ENCODE results near the gene CLOCK. TPM values are rescaled to one million over a fixed set of nuclear protein-coding genes. Genes with fewer than 3 reads are reported as not detected.
A peak's percentile ranks its signal among the peaks of the same experiment; 100 is the strongest.

CLOCK gene
- total RNA-seq, 8 experiments from 2014 or later = 12.0 to 37.7 (median 17.5) TPM

DNA sequence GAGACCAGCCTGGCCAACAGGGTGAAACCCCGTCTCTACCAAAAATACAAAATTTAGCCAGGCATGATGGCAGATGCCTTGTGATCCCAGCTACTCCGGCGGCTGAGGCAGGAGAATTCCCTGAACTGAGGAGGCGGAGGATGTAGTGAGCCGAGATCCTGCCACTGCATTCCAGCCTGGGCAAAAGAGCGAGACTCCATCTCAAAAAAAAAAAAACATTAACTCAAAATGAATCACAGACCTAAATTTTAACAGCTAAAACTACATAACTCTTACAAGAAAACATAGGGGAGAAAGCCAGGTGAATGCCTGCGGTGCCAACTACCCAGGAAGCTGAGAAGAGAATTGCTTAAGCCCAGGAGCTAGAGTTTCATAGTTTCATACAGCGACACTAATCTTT is 96.1 kb downstream of the CLOCK start:
- Histone ChIP-seq H3K4me3 (no peak overlapping the region), H3K27ac (no peak overlapping the region), H3K4me1 (replicated peaks in 1 of 2) (no peaks in the 10 kb centered on the region)
- in situ Hi-C loops (cut with MboI; ENCODE audit: low pct_unique_long_range_greater_than_20kb in 2 of 9, low sequenced_read_pairs in 9 of 9, unreplicated experiment in 9 of 9) = no loop called here
- no peak for ATAC-seq (replicated peaks in 6 of 8)
- WGBS, 10 experiments = 78 to 100% (median 88%) methylated on average over 1 to 7 of the region's 8 CpGs; no CpG with 5 or more reads in 1 of the 10 experiments

DNA sequence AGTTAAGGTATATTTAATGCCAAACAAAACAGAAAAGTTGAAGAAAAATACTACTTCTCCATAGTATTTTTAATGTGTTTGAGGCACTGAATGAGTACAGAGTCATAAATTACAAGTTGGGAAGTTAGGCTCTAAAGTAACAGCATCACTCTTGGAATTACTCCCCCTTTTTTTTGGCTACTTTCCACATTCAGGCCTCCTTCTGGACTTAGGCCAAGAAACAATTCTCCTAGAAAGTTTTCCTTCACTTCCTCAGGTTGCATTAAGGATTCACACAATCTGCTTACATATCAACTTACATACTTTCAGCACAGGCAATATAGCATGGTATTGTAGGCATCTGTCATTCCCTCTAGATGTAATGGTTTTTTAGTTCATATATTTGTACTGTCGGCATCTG is 98.9 kb downstream of the CLOCK start:
- ATAC-seq (replicated peaks in 6 of 8) = no peak
- Histone ChIP-seq H3K4me1 (replicated peaks in 1 of 2) (no peaks in the 10 kb centered on the region), H3K27ac (no peak overlapping the region), H3K4me3 (no peak overlapping the region)
- 78 to 100% (median 100%) methylated on average over 1 of the region's 1 CpG; no CpG with 5 or more reads in 1 of the 10 experiments for WGBS, 10 experiments
- in situ Hi-C loops (cut with MboI; ENCODE audit: low pct_unique_long_range_greater_than_20kb in 2 of 9, low sequenced_read_pairs in 9 of 9, unreplicated experiment in 9 of 9) = loop anchor here in 1 of 9 experiments (25.0 kb wide), 1 partner anchor 289 kb away; no protein-coding TSS in a partner anchor

DNA sequence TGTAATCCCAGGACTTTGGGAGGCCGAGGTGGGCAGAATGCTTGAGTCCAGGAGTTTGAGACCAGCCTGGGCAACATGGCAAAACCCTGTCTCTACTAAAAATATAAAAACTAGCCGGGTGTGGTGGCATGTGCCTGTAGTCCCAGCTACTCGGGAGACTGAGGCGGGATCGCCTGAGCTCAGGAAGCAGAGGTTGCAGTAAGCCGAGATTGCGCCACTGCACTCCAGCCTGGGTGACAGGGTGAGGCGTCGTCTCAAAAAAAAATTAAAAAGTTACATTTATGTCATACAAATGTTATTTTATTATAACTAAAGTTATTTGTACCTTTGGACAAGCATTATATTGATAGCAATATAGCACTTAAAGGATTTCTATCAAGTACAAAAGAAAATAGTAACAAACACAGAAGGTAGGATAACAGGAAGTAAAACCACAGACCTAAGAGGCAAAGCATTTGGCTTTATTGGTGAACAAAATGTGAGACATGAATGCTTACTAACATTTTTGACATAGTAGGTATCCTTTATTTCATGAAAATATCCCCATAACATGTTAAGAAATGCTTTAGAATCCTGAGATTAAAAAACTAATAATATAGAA is 99.5 kb downstream of the CLOCK start:
- Histone ChIP-seq H3K4me3 (no peak overlapping the region), H3K27ac (no peak overlapping the region), H3K4me1 (replicated peaks in 1 of 2) (no peaks in the 10 kb centered on the region)
- ATAC-seq (replicated peaks in 6 of 8) = no peak
- 85 to 100% (median 96%) methylated on average over 4 to 9 of the region's 9 CpGs; no CpG with 5 or more reads in 1 of the 10 experiments for WGBS, 10 experiments
- in situ Hi-C loops (cut with MboI; ENCODE audit: low pct_unique_long_range_greater_than_20kb in 2 of 9, low sequenced_read_pairs in 9 of 9, unreplicated experiment in 9 of 9) = loop anchor here in 1 of 9 experiments (25.0 kb wide), 1 partner anchor 290 kb away; no protein-coding TSS in a partner anchor

DNA sequence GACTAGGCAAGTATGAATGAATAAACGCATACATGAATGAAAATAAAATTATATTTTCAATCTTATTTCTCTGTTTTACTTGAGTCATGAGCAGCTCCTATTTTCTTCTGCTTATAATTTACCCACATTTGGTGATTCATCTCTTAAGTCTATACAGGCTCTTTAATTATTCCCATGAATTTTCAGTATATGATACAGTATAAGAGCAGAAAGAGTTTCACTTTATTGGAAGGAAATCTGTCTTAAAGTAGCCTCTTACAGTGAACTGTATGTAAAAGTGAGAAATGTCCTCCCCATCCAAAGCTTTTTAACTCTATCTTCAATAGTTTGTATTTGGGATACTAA is 100.2 kb downstream of the CLOCK start:
- in situ Hi-C loops (cut with MboI; ENCODE audit: low pct_unique_long_range_greater_than_20kb in 2 of 9, low sequenced_read_pairs in 9 of 9, unreplicated experiment in 9 of 9) = loop anchor here in 1 of 9 experiments (25.0 kb wide), 1 partner anchor 291 kb away; no protein-coding TSS in a partner anchor
- no peak for ATAC-seq (replicated peaks in 6 of 8)
- no peaks in the 10 kb centered on the region for H3K4me1 ChIP-seq (replicated peaks in 1 of 2)
- no peak overlapping the region for H3K27ac ChIP-seq
- 43 to 100% (median 92%) methylated on average over 1 of the region's 1 CpG; no CpG with 5 or more reads in 1 of the 10 experiments for WGBS, 10 experiments
- no peak overlapping the region for H3K4me3 ChIP-seq

DNA sequence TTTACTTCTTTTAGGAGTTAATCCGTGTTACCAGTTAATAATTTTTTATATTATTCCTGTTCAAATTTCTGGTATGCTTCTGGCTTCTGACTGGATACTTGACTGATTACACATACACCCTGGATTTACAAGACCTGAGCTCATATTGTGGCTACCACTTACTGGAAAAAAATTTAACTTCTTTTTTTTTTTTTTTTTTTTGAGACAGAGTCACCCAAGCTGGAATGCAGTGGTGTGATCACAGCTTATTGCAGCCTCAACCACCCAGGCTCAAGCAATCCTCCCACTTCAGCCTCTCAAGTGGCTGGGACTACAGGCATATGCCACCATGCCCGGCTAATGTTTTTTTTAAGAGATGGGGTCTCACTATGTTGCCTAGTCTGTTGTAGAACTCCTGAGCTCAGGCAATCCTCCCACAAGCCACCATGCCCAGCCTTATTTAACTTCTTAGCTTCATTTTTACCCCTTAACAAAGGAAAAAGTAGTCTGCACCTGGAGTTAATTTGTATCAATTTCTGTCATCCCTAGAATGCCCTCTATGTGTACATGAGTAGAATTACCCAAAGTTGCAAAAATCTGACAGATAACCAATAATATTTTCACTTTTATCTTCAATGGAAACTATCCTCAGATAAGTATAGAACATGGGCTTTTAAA is 100.7 kb downstream of the CLOCK start:
- Histone ChIP-seq H3K27ac (no peak overlapping the region), H3K4me3 (no peak overlapping the region), H3K4me1 (replicated peaks in 1 of 2) (no peaks in the 10 kb centered on the region)
- no peak for ATAC-seq (replicated peaks in 6 of 8)
- WGBS, 10 experiments = 0 to 100% (median 85%) methylated on average over 1 to 2 of the region's 2 CpGs; no CpG with 5 or more reads in 2 of the 10 experiments
- in situ Hi-C loops (cut with MboI; ENCODE audit: low pct_unique_long_range_greater_than_20kb in 2 of 9, low sequenced_read_pairs in 9 of 9, unreplicated experiment in 9 of 9) = loop anchor here in 1 of 9 experiments (25.0 kb wide), 1 partner anchor 291 kb away; no protein-coding TSS in a partner anchor

DNA sequence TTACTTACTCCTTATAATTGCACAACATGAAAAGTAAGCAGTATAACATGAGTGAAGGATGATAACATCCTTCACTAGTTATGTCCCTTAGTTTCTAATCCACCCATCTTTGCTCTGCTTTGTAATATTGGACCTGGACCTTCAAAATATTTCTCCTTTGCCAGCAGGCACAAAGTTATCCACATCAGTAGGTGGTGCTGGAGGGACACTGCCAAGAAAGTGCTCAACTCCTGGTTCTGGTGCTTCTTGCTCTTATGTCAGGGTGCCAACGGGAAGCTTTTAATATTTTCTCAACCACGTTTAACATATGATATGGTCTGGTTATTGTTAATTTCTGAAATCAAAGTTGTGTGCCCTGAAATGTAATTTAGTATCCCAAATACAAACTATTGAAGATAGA is 101.9 kb downstream of the CLOCK start:
- H3K4me3 ChIP-seq = no peak overlapping the region
- ATAC-seq (replicated peaks in 6 of 8) = peak in 1 of 8 experiments; percentile 23
- in situ Hi-C loops (cut with MboI; ENCODE audit: low pct_unique_long_range_greater_than_20kb in 2 of 9, low sequenced_read_pairs in 9 of 9, unreplicated experiment in 9 of 9) = loop anchor here in 1 of 9 experiments (25.0 kb wide), 1 partner anchor 292 kb away; no protein-coding TSS in a partner anchor
- H3K4me1 ChIP-seq (replicated peaks in 1 of 2) = no peaks in the 10 kb centered on the region
- no peak overlapping the region for H3K27ac ChIP-seq
- 18 to 83% (median 55%) methylated on average over 1 to 2 of the region's 2 CpGs; no CpG with 5 or more reads in 6 of the 10 experiments for WGBS, 10 experiments

DNA sequence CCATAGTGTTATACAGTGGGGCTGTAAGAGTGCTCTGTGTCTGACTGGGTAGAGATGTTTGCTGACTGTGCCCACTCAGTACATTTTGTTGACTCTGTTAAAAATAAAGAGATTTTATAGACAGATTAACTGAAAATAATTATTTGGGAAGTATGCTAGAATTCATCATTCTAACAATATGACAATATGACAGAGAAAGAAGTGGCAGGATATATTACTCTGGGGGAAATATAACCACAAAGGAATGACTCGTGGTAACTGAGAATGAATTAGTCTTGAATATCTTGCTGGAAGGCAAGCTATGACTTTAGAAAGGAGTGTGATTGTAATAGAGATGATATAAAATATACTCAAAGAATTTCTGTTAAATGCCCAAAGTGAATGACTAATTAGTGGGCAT is 104.2 kb downstream of the CLOCK start:
- no peak for ATAC-seq (replicated peaks in 6 of 8)
- WGBS, 10 experiments = 10 to 100% (median 83%) methylated on average over 1 of the region's 1 CpG; no CpG with 5 or more reads in 3 of the 10 experiments
- H3K4me3 ChIP-seq = no peak overlapping the region
- in situ Hi-C loops (cut with MboI; ENCODE audit: low pct_unique_long_range_greater_than_20kb in 2 of 9, low sequenced_read_pairs in 9 of 9, unreplicated experiment in 9 of 9) = loop anchor here in 1 of 9 experiments (25.0 kb wide), 1 partner anchor 295 kb away; no protein-coding TSS in a partner anchor
- H3K27ac ChIP-seq = no peak overlapping the region
- no peaks in the 10 kb centered on the region for H3K4me1 ChIP-seq (replicated peaks in 1 of 2)

DNA sequence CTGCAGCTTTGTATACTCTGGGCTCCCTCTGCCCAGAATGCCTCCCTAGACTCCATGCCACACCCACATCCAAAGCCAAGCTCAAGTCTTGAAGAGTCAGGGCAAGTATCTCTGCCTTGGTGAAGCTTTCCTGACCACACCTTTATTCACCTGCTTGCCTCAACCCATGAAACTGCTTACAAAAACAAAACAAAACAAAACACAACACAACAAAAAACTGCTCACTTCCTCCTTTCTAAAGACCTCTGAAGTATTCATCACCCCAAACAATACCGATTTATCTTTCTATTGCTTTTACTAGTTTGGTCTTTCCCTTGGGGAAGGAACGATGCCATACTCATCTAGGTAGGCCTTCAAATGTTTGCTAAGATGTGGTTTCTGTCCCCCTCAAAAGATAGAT is 105.9 kb downstream of the CLOCK start:
- in situ Hi-C loops (cut with MboI; ENCODE audit: low pct_unique_long_range_greater_than_20kb in 2 of 9, low sequenced_read_pairs in 9 of 9, unreplicated experiment in 9 of 9) = loop anchor here in 1 of 9 experiments (25.0 kb wide), 1 partner anchor 297 kb away; no protein-coding TSS in a partner anchor
- Histone ChIP-seq H3K4me1 (replicated peaks in 1 of 2) (no peaks in the 10 kb centered on the region), H3K4me3 (no peak overlapping the region), H3K27ac (no peak overlapping the region)
- 90 to 100% (median 100%) methylated on average over 1 to 2 of the region's 2 CpGs; no CpG with 5 or more reads in 2 of the 10 experiments for WGBS, 10 experiments
- ATAC-seq (replicated peaks in 6 of 8) = no peak

DNA sequence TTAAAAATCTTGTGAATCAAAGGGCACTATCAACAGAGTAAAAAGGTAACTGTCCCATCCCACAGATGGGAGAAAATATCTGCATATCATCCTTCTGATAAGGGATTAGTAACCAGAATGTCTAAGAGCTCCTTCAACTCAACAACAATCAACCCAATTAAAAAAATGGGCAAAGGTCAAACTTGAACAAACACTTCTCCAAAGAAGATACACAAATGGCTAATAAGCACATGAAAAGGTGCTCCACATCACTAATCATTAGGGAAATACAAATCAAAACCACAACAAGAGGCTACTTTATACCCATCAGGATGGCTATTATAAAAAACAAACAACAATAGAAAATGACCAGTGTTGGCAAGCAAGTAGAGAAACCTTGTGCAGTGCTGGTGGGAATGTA is 107.7 kb downstream of the CLOCK start:
- Histone ChIP-seq H3K4me3 (no peak overlapping the region), H3K4me1 (replicated peaks in 1 of 2) (no peaks in the 10 kb centered on the region), H3K27ac (no peak overlapping the region)
- in situ Hi-C loops (cut with MboI; ENCODE audit: low pct_unique_long_range_greater_than_20kb in 2 of 9, low sequenced_read_pairs in 9 of 9, unreplicated experiment in 9 of 9) = loop anchor here in 1 of 9 experiments (25.0 kb wide), 1 partner anchor 298 kb away; no protein-coding TSS in a partner anchor
- no peak for ATAC-seq (replicated peaks in 6 of 8)

DNA sequence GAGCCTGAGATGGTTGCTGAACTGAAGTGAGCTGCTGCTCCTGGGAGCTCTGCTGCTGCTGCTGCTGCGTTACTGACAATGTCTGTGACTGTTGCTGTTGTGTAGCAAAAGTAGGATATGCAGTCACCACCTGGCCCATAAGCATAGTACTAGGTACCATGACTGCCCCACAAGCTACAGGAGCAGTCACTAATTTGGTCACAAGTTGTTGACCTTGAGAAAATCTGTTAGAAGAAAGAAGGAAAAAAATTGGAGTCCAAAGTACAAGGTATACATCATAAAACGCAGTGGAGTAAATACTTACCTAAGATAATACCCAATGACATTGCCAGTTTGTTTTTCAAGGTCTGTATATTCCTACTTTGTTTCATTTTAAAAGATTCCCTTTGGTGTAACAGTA is 108.4 kb downstream of the CLOCK start:
- Histone ChIP-seq H3K27ac (no peak overlapping the region), H3K4me3 (no peak overlapping the region), H3K4me1 (replicated peaks in 1 of 2) (no peaks in the 10 kb centered on the region)
- in situ Hi-C loops (cut with MboI; ENCODE audit: low pct_unique_long_range_greater_than_20kb in 2 of 9, low sequenced_read_pairs in 9 of 9, unreplicated experiment in 9 of 9) = loop anchor here in 1 of 9 experiments (25.0 kb wide), 1 partner anchor 299 kb away; no protein-coding TSS in a partner anchor
- ATAC-seq (replicated peaks in 6 of 8) = no peak
- WGBS, 10 experiments = 86 to 100% (median 100%) methylated on average over 1 to 2 of the region's 2 CpGs; no CpG with 5 or more reads in 2 of the 10 experiments

DNA sequence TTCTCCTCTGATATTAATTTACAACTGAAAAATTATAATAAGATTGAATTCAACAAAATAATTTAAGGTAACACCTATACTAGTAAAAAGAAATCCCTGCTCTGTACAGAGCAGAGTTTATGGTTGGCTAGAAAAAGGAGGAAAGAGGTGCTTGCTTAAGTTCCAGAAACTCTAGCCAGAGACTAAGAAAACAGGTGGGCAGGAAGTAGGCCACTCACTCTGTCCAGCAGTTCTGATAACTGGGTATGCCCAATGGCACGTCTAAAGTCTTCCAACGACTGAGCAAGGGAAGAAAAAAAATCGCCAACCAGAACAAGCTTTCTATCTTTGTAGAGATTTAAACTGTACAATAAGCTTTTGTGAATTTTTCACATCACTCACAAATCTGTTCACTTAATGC is 108.9 kb downstream of the CLOCK start:
- Histone ChIP-seq H3K4me3 (no peak overlapping the region), H3K4me1 (replicated peaks in 1 of 2) (no peaks in the 10 kb centered on the region), H3K27ac (no peak overlapping the region)
- 87 to 100% (median 98%) methylated on average over 2 to 3 of the region's 3 CpGs; no CpG with 5 or more reads in 4 of the 10 experiments for WGBS, 10 experiments
- in situ Hi-C loops (cut with MboI; ENCODE audit: low pct_unique_long_range_greater_than_20kb in 2 of 9, low sequenced_read_pairs in 9 of 9, unreplicated experiment in 9 of 9) = loop anchor here in 1 of 9 experiments (25.0 kb wide), 1 partner anchor 299 kb away; no protein-coding TSS in a partner anchor
- ATAC-seq (replicated peaks in 6 of 8) = no peak

DNA sequence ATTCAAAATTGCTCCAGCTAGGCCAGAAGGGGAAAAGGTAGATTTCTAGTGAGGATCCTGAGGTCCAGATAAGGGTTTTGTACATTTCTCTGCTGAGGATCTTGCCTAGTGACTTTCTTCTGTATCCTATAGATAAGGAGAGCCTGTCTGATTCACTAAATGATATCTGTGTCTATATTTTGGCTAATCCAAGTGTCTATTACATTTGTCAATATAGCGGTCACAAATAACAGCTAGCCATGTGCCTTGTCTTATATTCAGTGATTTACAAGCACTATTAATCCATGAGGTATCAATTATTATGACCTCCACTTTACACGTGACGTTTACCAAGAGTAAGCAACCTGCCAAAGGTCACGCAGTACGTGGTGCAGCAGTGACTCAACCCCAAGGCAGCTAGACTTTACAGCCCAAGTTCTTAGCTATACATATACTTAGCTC is 109.3 kb downstream of the CLOCK start:
- WGBS, 10 experiments = 80 to 100% (median 93%) methylated on average over 1 to 5 of the region's 5 CpGs; no CpG with 5 or more reads in 2 of the 10 experiments
- no peak for ATAC-seq (replicated peaks in 6 of 8)
- H3K27ac ChIP-seq = no peak overlapping the region
- no peak overlapping the region for H3K4me3 ChIP-seq
- in situ Hi-C loops (cut with MboI; ENCODE audit: low pct_unique_long_range_greater_than_20kb in 2 of 9, low sequenced_read_pairs in 9 of 9, unreplicated experiment in 9 of 9) = loop anchor here in 1 of 9 experiments (25.0 kb wide), 1 partner anchor 300 kb away; no protein-coding TSS in a partner anchor
- no peaks in the 10 kb centered on the region for H3K4me1 ChIP-seq (replicated peaks in 1 of 2)
